Cortex of kidney (tissue), 1 donor: ENCODE measurements around the gene ISM2.
"Not testable (repeated sequence)": the region's sequence is repeated elsewhere in the genome, so short reads cannot be mapped to it uniquely, and the experiment has no call there.

Source experiments
- DNase-seq: peaks from one replicate; lab custom pipeline; 2025; lab: John Stamatoyannopoulos, UW

Gene ISM2

GRCh38 chr14:77498120-77498979 is at the start of gene ISM2:
TSS of gene ISM2 (minus strand) at chr14:77498816. CDS start at chr14:77498793, 23 bp downstream.
- no peak for DNase-seq

DNA sequence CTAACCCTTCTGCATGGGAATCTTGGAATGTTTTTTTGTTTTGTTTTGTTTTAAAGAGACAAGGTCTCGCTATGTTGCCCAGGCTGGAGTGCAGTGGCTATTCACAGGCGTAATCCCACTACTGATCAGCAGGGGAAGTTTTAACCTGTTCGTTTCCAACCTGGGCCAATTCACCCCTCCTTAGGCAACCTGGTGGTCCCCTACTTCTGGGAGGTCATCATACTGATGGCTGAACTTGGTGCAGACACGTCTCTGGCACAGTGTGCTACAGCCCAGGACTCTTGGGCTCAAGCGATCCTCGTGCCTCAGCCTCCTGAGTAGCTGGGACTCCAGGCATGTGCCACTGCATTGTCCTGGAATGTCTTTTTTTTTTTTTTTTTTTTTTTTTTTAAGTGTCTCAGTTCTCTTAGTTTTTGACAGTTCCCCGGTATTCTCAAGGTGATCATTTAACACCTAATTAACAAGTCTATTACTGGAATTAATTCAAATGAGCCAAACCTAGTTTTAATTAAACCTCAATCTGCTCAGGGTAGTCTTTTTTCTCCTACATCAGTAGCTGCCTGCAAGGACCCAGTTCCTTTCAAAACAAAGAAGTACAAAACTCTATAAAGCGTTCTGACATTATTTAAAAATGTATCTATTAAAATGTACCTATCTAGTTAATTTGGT is 49.0 kb upstream of the ISM2 start:
- DNase-seq = no peak

GRCh38 chr14:77545171-77545570 is 46.6 kb upstream of the ISM2 start:
- DNase-seq = not testable (repeated sequence)

DNA sequence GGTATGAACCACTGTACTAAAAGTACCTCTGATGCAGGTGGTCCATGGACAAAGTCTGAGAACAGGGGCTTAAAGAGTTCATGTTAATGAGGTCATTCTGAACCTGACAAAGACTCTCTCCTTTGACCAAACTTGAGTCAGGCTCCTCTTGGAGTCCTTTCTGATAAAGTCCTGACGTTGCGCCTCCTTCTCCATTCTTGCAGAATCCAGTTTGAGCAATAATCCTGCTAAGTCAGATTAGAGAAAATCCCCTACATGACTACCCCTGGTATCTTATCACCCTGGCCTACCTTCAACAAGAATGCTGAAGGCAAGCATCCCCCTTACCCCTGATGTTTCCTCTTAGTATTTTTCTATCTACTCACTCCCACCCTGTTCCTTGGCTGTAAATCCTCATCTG is 46.0 kb upstream of the ISM2 start:
- DNase-seq = no peak

DNA sequence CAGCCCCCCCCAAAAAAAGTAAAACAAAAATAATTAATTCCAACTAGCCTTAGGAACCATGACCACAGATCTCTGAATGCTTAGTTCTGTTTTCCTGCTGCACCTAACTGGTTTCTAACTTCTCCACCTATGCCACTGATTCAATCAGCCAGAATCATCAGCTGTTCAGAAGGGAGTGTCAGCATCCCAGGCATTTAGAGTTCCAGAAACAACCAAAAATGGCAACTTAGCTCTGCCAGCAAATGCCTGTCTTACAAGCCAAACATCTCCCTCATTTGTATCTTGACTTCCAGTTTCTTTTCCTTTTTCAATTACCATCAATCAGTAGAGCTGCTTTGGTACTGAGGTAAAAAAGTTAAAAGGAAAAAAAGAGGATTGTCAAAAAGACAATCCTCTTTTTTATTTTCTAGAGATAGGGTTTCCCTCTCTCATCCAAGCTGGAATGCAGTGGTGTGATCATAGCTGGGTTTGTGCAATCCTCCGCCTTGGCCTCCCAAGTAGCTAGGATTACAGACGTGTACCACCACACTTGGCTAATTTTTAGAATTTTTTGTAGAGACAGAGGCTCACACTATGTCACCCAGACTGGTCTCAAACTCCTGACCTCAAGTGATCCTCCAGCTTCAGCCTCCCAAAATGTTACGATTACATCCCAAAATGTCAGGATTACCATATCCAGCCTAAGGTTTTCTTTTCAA is 45.2 kb upstream of the ISM2 start:
- no peak for DNase-seq

DNA sequence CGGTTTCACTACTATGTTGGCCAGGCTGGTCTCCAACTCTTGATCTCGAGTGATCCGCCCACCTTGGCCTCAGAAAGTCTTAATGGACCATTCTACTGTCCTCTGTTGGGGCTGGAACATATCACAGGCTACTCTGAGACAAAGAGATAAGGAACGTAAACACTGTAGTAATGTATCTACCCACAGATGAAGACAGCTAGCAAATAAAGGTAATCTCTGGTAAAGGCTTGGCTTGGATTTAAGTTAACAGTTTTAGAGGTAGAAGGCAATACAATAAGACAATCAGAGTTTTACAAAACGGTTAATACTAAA is 44.6 kb upstream of the ISM2 start:
- no peak for DNase-seq

GRCh38 chr14:77542421-77543239 is 44.0 kb upstream of the ISM2 start:
- DNase-seq = no peak

GRCh38 chr14:77541905-77542304 is 43.3 kb upstream of the ISM2 start:
- DNase-seq = no peak

DNA sequence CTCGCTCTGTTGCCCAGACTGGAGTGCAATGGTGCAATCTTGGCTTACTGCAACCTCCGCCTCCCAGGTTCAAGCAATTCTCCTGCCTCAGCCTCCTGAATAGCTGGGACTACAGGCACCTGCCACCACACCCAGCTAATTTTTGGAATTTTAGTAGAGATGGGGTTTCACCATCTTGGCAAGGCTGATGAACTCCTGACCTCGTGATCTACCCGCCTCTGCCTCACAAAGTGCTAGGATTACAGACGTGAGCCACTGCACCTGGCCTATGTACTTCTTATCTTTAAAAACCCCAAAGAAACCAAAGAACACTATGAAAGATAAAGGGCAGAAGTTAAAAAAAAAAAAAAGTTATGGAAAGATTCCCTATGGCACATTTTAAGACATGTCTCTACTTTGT is 38.3 kb upstream of the ISM2 start:
- DNase-seq = not testable (repeated sequence)

DNA sequence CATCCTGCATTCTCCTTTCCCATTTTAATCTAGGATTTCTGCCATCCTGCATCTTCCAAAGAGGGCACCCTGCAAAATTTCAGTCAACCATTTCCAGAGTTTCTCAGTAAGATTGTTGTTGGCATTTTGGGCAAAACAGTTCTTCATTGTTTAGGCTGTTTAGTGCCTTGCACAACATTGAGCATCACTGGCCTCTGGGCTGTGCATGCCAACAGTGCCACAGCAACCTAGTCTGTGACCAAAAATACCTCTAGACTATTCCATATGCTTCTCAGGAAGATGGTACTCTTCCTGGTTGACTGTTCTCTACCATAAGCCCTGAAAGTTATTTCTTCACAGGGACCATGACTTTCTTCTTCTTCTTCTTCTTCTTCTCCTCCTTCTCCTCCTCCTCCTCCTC is 32.5 kb upstream of the ISM2 start:
- no peak for DNase-seq

GRCh38 chr14:77529963-77530362 is 31.3 kb upstream of the ISM2 start:
- no peak for DNase-seq

DNA sequence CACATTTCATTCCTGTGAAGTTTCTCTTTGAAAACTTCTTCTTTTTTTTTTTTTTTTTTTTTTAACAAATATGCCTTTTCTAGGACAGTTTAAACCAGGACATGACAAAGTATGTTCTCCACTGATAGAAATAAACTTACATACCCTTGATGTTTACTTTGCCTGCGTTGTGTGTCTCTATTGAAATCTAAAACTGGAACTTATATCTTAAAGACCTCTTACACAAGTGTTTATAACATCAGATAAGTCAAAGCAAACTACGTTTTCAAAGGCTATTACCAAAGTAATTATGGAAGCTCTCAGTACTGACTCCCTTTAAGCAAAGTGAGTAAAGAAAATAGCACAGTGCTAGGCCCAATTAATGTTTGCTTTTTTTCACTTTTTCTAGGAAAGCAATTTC is 30.6 kb upstream of the ISM2 start:
- no peak for DNase-seq

GRCh38 chr14:77528701-77529100 is 30.1 kb upstream of the ISM2 start:
- not testable (repeated sequence) for DNase-seq

- no peak for DNase-seq
Observed at GRCh38 chr14:77526266-77526665, 27.6 kb upstream of the ISM2 start.

DNA sequence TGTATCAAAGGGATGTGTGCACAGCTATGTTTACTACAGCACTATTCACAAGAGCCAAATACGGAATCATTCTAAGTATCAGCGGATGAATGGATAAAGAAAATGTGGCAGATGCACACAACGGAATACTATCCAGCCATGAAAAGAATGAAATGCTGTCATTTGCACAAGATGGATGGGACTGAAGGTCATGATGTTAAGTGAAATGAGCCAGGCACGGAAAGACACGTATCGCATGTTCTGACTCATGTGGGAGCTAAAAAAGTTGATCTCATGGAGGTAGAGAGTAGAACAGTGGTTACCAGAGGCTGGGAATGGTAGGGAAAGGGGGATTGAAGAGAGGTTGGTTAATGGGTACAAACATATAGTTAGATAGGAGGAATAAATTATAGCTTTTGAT is 25.9 kb upstream of the ISM2 start:
- DNase-seq = no peak

DNA sequence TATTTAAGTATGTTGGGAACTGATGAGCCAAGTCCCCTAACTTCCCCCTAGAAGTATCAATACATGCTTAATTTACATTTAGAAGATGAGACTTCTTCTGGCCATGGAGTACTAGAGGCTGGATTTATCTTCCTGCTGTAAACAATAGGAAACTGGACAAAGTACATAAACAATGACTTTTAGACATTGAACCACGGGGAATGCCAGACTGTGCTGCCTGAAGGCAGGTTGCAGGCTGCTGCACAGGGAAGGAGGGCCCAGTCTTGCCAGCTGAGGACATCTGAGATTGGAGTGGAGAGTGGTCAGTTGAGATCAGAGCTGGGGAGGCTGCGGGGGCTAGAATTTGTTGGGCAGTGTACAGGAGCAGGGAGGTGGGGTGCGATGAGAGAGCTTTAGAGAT is 24.5 kb upstream of the ISM2 start:
- DNase-seq = no peak

- no peak for DNase-seq
Observed at GRCh38 chr14:77520555-77520954, 21.9 kb upstream of the ISM2 start.

GRCh38 chr14:77516126-77516525 is 17.5 kb upstream of the ISM2 start:
- DNase-seq = no peak

- no peak for DNase-seq
Observed at GRCh38 chr14:77511486-77512162, 13.0 kb upstream of the ISM2 start.

GRCh38 chr14:77509366-77509765 is 10.8 kb upstream of the ISM2 start:
- no peak for DNase-seq

DNA sequence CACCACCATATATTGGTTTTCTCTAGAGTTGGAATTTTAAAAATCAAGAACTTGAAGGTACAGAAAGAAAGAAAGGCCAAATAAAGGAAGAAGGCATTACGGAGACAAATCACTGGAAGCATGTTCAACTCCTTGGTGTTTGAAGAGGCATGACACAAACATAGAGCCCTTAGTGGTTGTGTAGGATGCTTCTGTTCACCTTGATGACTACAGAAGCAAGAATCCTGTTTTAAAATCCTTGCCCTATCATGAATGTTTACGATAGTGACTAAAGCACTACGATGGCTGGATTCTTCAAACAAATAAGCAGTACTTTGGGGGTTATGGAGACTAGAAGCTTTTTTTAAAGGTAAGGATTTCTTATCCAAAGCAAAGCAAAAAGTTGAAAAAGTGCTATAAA is 10.3 kb upstream of the ISM2 start:
- DNase-seq = no peak

DNA sequence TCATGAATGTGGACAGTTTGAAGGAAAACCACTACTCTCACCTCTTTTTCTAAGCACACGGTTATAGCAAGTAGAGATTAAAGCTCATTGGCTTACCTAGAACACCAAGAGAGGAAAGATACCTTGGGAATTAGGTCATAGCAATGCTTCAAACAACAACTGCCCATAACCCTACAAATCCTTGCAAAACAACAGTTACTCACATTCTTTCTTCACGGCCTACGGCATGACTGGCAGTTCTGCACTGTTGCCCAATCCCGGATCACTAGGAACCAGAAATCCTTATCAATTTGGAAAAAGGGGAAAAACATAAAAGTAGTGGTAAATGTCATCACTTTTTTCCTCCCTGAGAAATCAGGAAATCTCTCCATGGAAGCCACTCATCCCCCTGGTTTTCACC is 9.6 kb upstream of the ISM2 start:
- no peak for DNase-seq
